Heart right ventricle (tissue), 16 donors: ENCODE data around the gene CCDC39. TPM values are rescaled to one million over a fixed set of nuclear protein-coding genes. Genes with fewer than 3 reads are reported as not detected.

Experiments used
- ATAC-seq, 8 donors: fragments of 200-7000 bp; cut with Tn5 transposase; one replicate each; pipeline ENCODE4 v1.9.1; 2020; ENCODE audit warnings: mild to moderate bottlenecking in 8 of 8, moderate library complexity in 8 of 8, moderate number of reproducible peaks in 1 of 8
- DNase-seq, 2 donors: peaks; one replicate each; pipeline ENCODE4 v3.0.0-alpha.2; 2020
- H3K27ac ChIP-seq, 10 donors: fragments of 200-600 bp; sonication (generic) in 2 of 10; one replicate each; pipeline versions ENCODE4 v1.5.0 to v1.8.0; 2020 to 2022; ENCODE audit warnings: mild to moderate bottlenecking in 3 of 10
- H3K27me3 ChIP-seq, 7 donors: fragments of 200-600 bp; one replicate each; pipeline ENCODE4 v1.8.0; 2021 to 2022; ENCODE audit warnings: mild to moderate bottlenecking in 2 of 7
- H3K36me3 ChIP-seq, 9 donors: fragments of 200-600 bp; sonication (generic) in 1 of 9; one replicate each; pipeline versions ENCODE4 v1.5.0 to v1.8.0; 2020 to 2022; ENCODE audit warnings: mild to moderate bottlenecking in 2 of 9
- H3K4me1 ChIP-seq, 9 donors: fragments of 200-600 bp; sonication (generic) in 1 of 9; one replicate each; pipeline versions ENCODE4 v1.5.0 to v1.8.0; 2020 to 2022; ENCODE audit warnings: mild to moderate bottlenecking in 4 of 9
- H3K4me3 ChIP-seq, 10 donors: fragments of 200-600 bp; sonication (generic) in 2 of 10; one replicate each; pipeline versions ENCODE4 v1.5.0 to v1.8.0; 2020 to 2022; ENCODE audit warnings: mild to moderate bottlenecking in 7 of 10, moderate library complexity in 2 of 10
- H3K9me3 ChIP-seq, 11 donors: fragments of 200-600 bp in 10 of 11; sonication (generic) in 2 of 11; one replicate each; pipeline versions ENCODE4 v1.5.0 to v1.8.0; 2013 to 2022; ENCODE audit warnings: mild to moderate bottlenecking in 2 of 11, control low read depth in 1 of 11, moderate library complexity in 1 of 11
- WGBS, 2 donors: extraction: QIAGEN DNeasy Blood & Tissue Kit; methylation state at CpG; one replicate each; pipeline ENCODE4 v1.1.7; 2013; ENCODE audit warnings: inconsistent platforms in 1 of 2; 5-methylcytosine and 5-hydroxymethylcytosine counted together
- intact Hi-C, 10 donors: fragments of 100-400 bp; cut with DNase I; formaldehyde crosslinking; loops; one replicate each; pipeline versions ENCODE4 v1.11.1 to v1.14.2; 2022
- polyA plus RNA-seq, 2 donors: library from polyadenylated mRNA; stranded (reverse); fragments of 200-250 nt; gene quantifications; one replicate each; pipeline ENCODE4 v1.2.3, GENCODE V29; 2013
- total RNA-seq, 10 donors: library from RNA; stranded (reverse); fragmentation: NEBNext Ultra II Directional in 3 of 10; extraction: Animal tissue kit (Norgen Biotek cat#: 25700) in 3 of 10; gene quantifications; one replicate each; pipeline versions ENCODE4 v1.2.1 to v1.2.4, GENCODE V29; 2021 to 2023
- TF ChIP-seq, protein P1 (sequence below), 9 donors: fragments of 200-600 bp; sonication (generic) in 2 of 9; IDR thresholded peaks; one replicate each; pipeline versions ENCODE4 v1.5.0 to v1.8.0; 2021 to 2022; ENCODE audit warnings: antibody characterized with exemption in 9 of 9, mild to moderate bottlenecking in 5 of 9, moderate library complexity in 1 of 9
- donor health status: Arrhythmogenic right ventricular cardiomyopathy.
- donor health status: ischemic (EF 13 %, LVEDD 7.1; RV severe dilation, severe dysfunction).
- donor health status: healthy with polysubstance abuse.
- donor health status: DM: no; HTN: yes; CAD: no.
- donor health status: DM: no; HTN: no; CAD: no.
- donor health status: ischemic (EF 25% LVEDD 6.9; RV normal size, moderate dysfunction).
- donor health status: ischemic (EF 25% LVEDD 5.7; RV mildly dilated, moderate dysfunction).
- donor health status: healthy.
- donor health status: DM: yes; HTN: yes; CAD: no.
- donor health status: Ischemic cardiomyopathy.
- donor health status: ischemic (EF 35%, LVEDD 5.7; RV mildly dilated, moderate dysfunction).
- donor health status: nonischemic (EF 11% LVEDD 7.7; RV severe dilation, severe dysfunction).
- donor health status: DM: yes; HTN: yes; CAD: no.
- donor health status: PGD.
- donor health status: ischemic (EF 29% LVEDD 5.4; RV normal size, mild dysfunction).
- donor health status: nonischemic (EF 23%, LVEDD 6.1; RV moderate dilation, normal function).

Gene CCDC39
- total and polyA plus RNA-seq, 12 donors, result 0.15 TPM; not detected in 11

GRCh38 chr3:180680097-180680430, 775 bp upstream of the CCDC39 start:
- WGBS, 2 donors, result 1 to 2% methylated on average over 7 of the region's 7 CpGs
- Histone ChIP-seq H3K36me3 (no peaks in the 10 kb centered on the region), H3K4me3 (peak overlapping the region; percentile 31 to 70 (median 59)), H3K27me3 (peaks cover 0 to 45% (median 19%) of the 10 kb centered on the region in 7 donors), H3K9me3 (no peaks in the 10 kb centered on the region), H3K27ac (no peak overlapping the region), H3K4me1 (peaks cover 0 to 22% (median 12%) of the 10 kb centered on the region in 9 donors)
- TF ChIP-seq, protein P1, sequence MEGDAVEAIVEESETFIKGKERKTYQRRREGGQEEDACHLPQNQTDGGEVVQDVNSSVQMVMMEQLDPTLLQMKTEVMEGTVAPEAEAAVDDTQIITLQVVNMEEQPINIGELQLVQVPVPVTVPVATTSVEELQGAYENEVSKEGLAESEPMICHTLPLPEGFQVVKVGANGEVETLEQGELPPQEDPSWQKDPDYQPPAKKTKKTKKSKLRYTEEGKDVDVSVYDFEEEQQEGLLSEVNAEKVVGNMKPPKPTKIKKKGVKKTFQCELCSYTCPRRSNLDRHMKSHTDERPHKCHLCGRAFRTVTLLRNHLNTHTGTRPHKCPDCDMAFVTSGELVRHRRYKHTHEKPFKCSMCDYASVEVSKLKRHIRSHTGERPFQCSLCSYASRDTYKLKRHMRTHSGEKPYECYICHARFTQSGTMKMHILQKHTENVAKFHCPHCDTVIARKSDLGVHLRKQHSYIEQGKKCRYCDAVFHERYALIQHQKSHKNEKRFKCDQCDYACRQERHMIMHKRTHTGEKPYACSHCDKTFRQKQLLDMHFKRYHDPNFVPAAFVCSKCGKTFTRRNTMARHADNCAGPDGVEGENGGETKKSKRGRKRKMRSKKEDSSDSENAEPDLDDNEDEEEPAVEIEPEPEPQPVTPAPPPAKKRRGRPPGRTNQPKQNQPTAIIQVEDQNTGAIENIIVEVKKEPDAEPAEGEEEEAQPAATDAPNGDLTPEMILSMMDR (IDR thresholded peaks at IDR 0.05), result peak in 5 of 9 donors; percentile 10 to 44 (median 22)
- peak in 2 of 8 donors; percentile 12 to 46 for ATAC-seq
- intact Hi-C loops, result no loop called here
- no peak for DNase-seq

- Histone ChIP-seq H3K36me3 (no peaks in the 10 kb centered on the region), H3K4me1 (peaks cover 0 to 22% (median 12%) of the 10 kb centered on the region in 9 donors), H3K4me3 (no peak overlapping the region), H3K27ac (no peak overlapping the region), H3K27me3 (peaks cover 0 to 45% (median 19%) of the 10 kb centered on the region in 7 donors), H3K9me3 (no peaks in the 10 kb centered on the region)
- TF ChIP-seq, protein P1 (IDR thresholded peaks at IDR 0.05), result no peak
- 7 to 17% methylated on average over 8 of the region's 8 CpGs for WGBS, 2 donors
- no peak for ATAC-seq
- DNase-seq, result no peak
- intact Hi-C loops, result no loop called here
Observed at GRCh38 chr3:180678231-180678630, 1.1 kb downstream of the CCDC39 start.

DNA sequence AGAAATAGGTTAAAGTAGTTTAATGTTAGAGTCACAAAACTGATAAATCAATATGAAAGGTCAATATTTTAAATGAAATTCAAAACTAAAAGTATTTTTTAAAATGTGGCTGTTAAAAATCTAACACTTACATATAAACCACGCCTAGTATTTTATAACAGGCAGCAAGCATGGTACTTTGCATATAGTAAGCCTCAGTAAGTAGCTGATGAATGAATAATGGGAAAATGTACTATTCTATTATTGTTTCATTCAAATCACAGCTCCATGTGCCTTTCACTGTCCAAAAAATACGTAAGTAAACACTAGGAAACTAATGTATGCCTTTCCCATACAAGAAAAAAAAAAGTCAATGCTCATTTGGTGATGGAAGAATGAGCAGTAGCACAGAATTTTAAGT, 17.8 kb downstream of the CCDC39 start:
- no peak for ATAC-seq
- H3K27me3 ChIP-seq, result no peaks in the 10 kb centered on the region
- H3K27ac ChIP-seq, result no peak overlapping the region
- DNase-seq, result no peak
- TF ChIP-seq, protein P1 (IDR thresholded peaks at IDR 0.05), result no peak
- H3K9me3 ChIP-seq, result no peaks in the 10 kb centered on the region
- H3K36me3 ChIP-seq, result no peaks in the 10 kb centered on the region
- H3K4me3 ChIP-seq, result no peak overlapping the region
- WGBS, 2 donors, result 50 to 64% methylated on average over 2 of the region's 2 CpGs
- intact Hi-C loops, result no loop called here
- H3K4me1 ChIP-seq, result no peaks in the 10 kb centered on the region

GRCh38 chr3:180657094-180657493, 22.2 kb downstream of the CCDC39 start:
- H3K9me3 ChIP-seq, result no peaks in the 10 kb centered on the region
- H3K27me3 ChIP-seq, result no peaks in the 10 kb centered on the region
- TF ChIP-seq, protein P1 (IDR thresholded peaks at IDR 0.05), result no peak
- 40 to 45% methylated on average over 4 of the region's 4 CpGs for WGBS, 2 donors
- ATAC-seq, result no peak
- H3K4me1 ChIP-seq, result no peaks in the 10 kb centered on the region
- no peaks in the 10 kb centered on the region for H3K36me3 ChIP-seq
- no peak for DNase-seq
- no peak overlapping the region for H3K4me3 ChIP-seq
- intact Hi-C loops, result no loop called here
- H3K27ac ChIP-seq, result no peak overlapping the region
